Measurements from ENCODE around the gene HOATZ. TPM values are rescaled to one million over a fixed set of nuclear protein-coding genes. Genes with fewer than 3 reads are reported as not detected.

Gene HOATZ
- total RNA-seq, 1 donor from 2014 or later: not detected

DNA sequence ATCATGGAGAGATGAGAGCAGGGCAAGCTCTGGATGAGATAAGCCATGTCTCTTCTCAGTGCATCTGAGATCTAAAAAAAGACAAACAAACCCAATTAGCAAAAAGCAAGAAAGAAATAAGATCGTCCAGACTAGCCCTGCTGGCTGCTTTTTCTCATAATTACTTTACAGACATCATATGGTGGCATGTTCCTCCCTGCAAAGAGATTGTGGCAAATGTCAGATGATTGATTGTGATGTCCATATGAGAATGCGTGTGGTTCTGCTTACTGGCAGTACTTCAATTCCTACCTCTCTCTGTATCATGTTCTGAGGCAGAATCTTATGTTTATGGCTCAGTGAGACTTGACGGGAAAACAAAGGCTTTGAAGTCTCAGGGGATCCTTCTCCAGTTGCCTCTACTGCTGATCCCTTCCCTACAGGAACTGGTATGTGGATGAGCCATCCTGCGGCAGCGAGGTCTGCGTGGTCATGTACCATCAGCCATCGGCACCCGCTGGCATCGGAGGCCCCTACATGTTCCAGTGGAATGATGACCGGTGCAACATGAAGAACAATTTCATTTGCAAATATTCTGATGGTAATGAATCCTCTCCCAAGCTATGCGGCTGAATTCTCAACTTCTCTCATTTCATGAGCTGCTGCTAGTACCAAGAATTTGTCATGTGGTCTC lies 34.8 kb downstream of the HOATZ start:
- Mint-ChIP-seq H3K9me3 (no peaks in the 10 kb centered on the region), H3K27me3 (ENCODE audit: low read depth) (no peaks in the 10 kb centered on the region), H3K27ac (ENCODE audit: unreplicated experiment) (no peak overlapping the region), H3K4me3 (no peak overlapping the region), H3K4me1 (no peaks in the 10 kb centered on the region), H3K36me3 (ENCODE audit: low read depth) (no peaks in the 10 kb centered on the region)
- TF ChIP-seq, protein P1, sequence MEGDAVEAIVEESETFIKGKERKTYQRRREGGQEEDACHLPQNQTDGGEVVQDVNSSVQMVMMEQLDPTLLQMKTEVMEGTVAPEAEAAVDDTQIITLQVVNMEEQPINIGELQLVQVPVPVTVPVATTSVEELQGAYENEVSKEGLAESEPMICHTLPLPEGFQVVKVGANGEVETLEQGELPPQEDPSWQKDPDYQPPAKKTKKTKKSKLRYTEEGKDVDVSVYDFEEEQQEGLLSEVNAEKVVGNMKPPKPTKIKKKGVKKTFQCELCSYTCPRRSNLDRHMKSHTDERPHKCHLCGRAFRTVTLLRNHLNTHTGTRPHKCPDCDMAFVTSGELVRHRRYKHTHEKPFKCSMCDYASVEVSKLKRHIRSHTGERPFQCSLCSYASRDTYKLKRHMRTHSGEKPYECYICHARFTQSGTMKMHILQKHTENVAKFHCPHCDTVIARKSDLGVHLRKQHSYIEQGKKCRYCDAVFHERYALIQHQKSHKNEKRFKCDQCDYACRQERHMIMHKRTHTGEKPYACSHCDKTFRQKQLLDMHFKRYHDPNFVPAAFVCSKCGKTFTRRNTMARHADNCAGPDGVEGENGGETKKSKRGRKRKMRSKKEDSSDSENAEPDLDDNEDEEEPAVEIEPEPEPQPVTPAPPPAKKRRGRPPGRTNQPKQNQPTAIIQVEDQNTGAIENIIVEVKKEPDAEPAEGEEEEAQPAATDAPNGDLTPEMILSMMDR (conservative IDR thresholded peaks at IDR 0.05): no peak
- DNase-seq (ENCODE audit: low read depth, low spot score): no peak

DNA sequence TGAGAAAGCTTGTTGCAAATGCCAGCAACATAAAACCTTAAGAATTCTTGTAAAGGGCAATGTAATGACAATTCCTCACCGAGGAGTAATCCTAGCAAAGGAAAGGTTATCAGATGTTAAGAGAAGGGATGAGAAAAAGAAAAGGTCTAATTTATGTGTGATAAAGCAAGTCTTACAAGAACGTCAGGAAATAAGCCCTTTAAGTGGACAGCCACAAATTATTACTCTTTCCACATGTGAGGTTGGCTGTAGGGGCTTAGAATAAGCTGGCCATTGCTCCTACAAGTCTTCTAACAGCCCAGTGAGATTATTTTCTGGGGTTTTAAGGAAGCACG lies 35.3 kb downstream of the HOATZ start:
- no peak overlapping the region for H3K4me3 Mint-ChIP-seq
- H3K27me3 Mint-ChIP-seq (ENCODE audit: low read depth): no peaks in the 10 kb centered on the region
- no peaks in the 10 kb centered on the region for H3K4me1 Mint-ChIP-seq
- no peaks in the 10 kb centered on the region for H3K9me3 Mint-ChIP-seq
- H3K27ac Mint-ChIP-seq (ENCODE audit: unreplicated experiment): no peak overlapping the region
- TF ChIP-seq, protein P1 (conservative IDR thresholded peaks at IDR 0.05): no peak
- DNase-seq (ENCODE audit: low read depth, low spot score): no peak
- H3K36me3 Mint-ChIP-seq (ENCODE audit: low read depth): no peaks in the 10 kb centered on the region

DNA sequence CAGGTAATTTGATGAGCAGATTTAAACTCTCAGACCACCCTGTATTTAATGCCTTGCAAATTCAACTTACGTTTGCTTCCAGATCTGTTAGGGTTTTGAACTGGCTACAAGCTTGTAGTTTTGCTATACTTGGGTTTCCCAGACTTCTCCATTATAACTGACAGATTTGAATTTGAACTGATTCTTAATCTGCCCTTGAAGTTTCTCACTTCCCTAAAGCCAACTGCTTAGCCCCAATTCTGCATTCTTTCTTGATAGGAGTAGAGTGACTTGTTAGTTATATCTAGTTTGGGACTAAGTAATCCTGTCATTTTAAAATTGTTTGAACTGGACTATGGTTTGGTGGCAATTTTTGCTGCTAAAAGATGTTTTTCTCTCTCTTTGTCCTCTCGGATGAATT lies 35.7 kb downstream of the HOATZ start:
- H3K9me3 Mint-ChIP-seq: peaks cover 3% of the 10 kb centered on the region
- TF ChIP-seq, protein P1 (conservative IDR thresholded peaks at IDR 0.05): no peak
- H3K27ac Mint-ChIP-seq (ENCODE audit: unreplicated experiment): no peak overlapping the region
- H3K36me3 Mint-ChIP-seq (ENCODE audit: low read depth): peaks cover 1% of the 10 kb centered on the region
- H3K27me3 Mint-ChIP-seq (ENCODE audit: low read depth): no peaks in the 10 kb centered on the region
- no peak for DNase-seq (ENCODE audit: low read depth, low spot score)
- no peak overlapping the region for H3K4me3 Mint-ChIP-seq
- no peaks in the 10 kb centered on the region for H3K4me1 Mint-ChIP-seq

DNA sequence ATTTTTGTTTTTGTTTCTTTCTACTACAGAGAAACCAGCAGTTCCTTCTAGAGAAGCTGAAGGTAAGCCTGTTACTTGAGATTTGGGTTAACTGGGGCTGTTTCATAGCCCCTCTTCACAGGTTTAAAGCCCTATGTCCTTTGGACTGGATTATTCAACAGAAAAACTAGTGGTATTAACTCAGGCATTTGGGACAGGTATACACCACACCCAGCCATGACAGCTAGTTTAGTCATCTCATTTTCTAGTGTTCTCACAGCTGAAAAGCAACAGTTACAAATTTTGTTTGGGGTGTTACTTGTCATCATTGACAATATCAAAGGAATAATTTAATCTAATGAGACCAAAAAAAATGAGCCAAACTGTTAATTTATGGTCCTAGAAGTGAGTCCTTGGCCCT lies 40.0 kb downstream of the HOATZ start:
- Mint-ChIP-seq H3K4me3 (no peak overlapping the region), H3K27ac (ENCODE audit: unreplicated experiment) (no peak overlapping the region), H3K9me3 (peaks cover 5% of the 10 kb centered on the region), H3K4me1 (no peaks in the 10 kb centered on the region), H3K36me3 (ENCODE audit: low read depth) (peaks cover 9% of the 10 kb centered on the region), H3K27me3 (ENCODE audit: low read depth) (no peaks in the 10 kb centered on the region)
- TF ChIP-seq, protein P1 (conservative IDR thresholded peaks at IDR 0.05): no peak
- DNase-seq (ENCODE audit: low read depth, low spot score): no peak

DNA sequence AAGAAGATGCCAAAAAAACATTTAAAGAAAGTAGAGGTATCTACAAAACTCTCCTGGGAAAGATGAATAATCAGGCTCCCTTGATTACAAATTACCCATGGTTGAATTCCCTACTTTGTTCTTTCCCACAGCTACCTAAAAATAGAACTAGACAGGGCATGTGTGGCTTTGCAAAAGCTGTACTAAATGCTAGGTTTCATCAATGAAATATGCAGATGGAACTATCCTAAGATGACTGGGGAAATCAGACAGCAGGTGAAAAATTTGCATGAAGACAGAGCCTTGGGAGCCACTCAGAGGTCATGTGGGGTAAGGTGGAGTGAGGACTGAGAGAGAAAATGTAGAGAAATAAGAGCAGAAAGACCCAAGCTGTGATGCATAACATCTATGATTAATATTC lies 40.7 kb downstream of the HOATZ start:
- H3K27ac Mint-ChIP-seq (ENCODE audit: unreplicated experiment): no peak overlapping the region
- DNase-seq (ENCODE audit: low read depth, low spot score): no peak
- peaks cover 5% of the 10 kb centered on the region for H3K9me3 Mint-ChIP-seq
- H3K27me3 Mint-ChIP-seq (ENCODE audit: low read depth): no peaks in the 10 kb centered on the region
- H3K36me3 Mint-ChIP-seq (ENCODE audit: low read depth): peaks cover 9% of the 10 kb centered on the region
- no peak overlapping the region for H3K4me3 Mint-ChIP-seq
- no peaks in the 10 kb centered on the region for H3K4me1 Mint-ChIP-seq
- TF ChIP-seq, protein P1 (conservative IDR thresholded peaks at IDR 0.05): no peak

All from neural crest cell (in vitro differentiated cells).